ENCODE data around the gene TCL1B. TPM values are rescaled to one million over a fixed set of nuclear protein-coding genes. Genes with fewer than 3 reads are reported as not detected.

Gene TCL1B
- total RNA-seq, 1 donor from 2014 or later: not detected

DNA sequence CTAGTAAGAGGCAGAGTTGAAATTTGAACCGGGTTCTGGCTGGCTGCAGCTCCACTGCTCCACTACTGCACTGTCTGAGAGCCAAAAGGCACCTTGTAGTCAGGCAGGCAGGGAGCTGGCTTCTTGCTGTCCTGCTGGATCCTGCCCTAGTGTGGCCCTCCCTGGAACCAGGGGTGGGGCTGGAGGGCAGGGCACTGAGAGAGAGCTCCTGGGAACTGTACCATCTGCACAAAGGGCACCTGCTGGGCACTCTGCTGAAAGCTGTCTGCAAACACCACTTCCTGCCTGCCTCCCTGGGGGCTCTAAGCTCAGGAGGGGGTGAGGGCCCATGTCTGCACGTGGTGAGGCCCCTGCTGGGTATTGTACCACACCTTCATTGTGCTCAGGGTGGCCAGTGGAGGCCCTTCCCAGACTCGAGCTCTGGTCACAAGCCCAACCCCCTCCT, 19.0 kb upstream of the TCL1B start:
- DNase-seq (ENCODE audit: extremely low spot score, unreplicated experiment): no peak
- no peak overlapping the region for H3K27ac Mint-ChIP-seq

DNA sequence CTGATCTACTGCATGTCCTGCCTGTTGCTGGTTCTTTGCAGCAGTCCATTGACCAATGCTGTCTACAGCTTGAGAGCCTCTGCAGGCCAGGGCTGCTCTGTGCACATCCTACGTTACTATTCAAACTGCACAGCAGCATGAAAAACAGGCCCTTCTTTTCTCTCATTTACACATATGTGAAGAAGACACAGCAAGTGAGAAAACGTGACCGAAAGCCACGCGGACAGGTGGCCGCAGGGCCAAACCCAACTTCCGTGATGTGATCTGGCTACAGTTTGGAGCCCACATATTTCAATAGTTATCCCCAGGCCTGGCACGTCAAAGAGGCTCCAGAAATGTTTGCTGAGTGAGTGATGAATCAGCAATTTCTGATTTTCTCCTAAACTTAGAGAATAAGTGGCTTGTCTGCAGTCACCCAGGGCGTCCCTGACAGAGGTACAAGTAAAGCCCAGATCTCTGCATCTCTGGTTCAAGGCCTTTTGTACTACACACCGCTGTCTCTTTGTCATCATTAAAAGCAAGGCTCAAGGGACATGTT, 17.9 kb upstream of the TCL1B start:
- Mint-ChIP-seq H3K4me1 (ENCODE audit: unreplicated experiment) (peaks cover 17% of the 10 kb centered on the region), H3K9me3 (no peaks in the 10 kb centered on the region), H3K27ac (no peak overlapping the region), H3K27me3 (peaks cover 29% of the 10 kb centered on the region), H3K4me3 (no peak overlapping the region), H3K36me3 (no peaks in the 10 kb centered on the region)
- no peak for TF ChIP-seq CTCF (conservative IDR thresholded peaks at IDR 0.05)
- no peak for DNase-seq (ENCODE audit: extremely low spot score, unreplicated experiment)

More for the DNA sequence above, 19.0 kb upstream of the TCL1B start:
- TF ChIP-seq CTCF (conservative IDR thresholded peaks at IDR 0.05): no peak
- Mint-ChIP-seq H3K36me3 (no peaks in the 10 kb centered on the region), H3K4me3 (no peak overlapping the region), H3K4me1 (ENCODE audit: unreplicated experiment) (peaks cover 22% of the 10 kb centered on the region), H3K9me3 (no peaks in the 10 kb centered on the region), H3K27me3 (peaks cover 24% of the 10 kb centered on the region)

- H3K27me3 Mint-ChIP-seq: peaks cover 23% of the 10 kb centered on the region
- no peaks in the 10 kb centered on the region for H3K36me3 Mint-ChIP-seq
- peaks cover 5% of the 10 kb centered on the region for H3K4me1 Mint-ChIP-seq (ENCODE audit: unreplicated experiment)
- TF ChIP-seq CTCF (conservative IDR thresholded peaks at IDR 0.05): no peak
- no peak overlapping the region for H3K27ac Mint-ChIP-seq
- H3K4me3 Mint-ChIP-seq: no peak overlapping the region
- no peak for DNase-seq (ENCODE audit: extremely low spot score, unreplicated experiment)
- H3K9me3 Mint-ChIP-seq: peaks cover 11% of the 10 kb centered on the region
These were observed 11.6 kb upstream of the TCL1B start for GRCh38 chr14:95674613-95675012.

DNA sequence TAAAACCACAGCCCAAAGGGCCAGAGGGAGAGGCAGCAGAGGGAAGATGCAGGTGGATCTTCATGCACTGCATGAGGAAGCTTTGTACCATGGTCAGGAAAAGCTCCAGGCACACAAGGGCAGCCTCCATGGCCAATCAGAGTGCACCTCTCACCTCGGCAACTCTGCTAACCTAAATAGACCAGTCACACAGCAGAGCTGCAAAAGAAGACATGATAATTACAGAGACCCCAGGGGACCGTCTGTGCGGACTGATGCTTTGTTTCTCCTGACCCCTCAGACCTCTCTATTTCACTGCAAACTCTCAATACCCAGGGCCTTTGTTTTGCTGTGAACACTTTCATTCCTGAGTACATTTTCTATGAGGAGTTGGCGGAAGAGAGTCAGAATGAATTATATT, 10.7 kb upstream of the TCL1B start:
- no peak overlapping the region for H3K4me3 Mint-ChIP-seq
- peaks cover 5% of the 10 kb centered on the region for H3K4me1 Mint-ChIP-seq (ENCODE audit: unreplicated experiment)
- no peak overlapping the region for H3K27ac Mint-ChIP-seq
- no peak for DNase-seq (ENCODE audit: extremely low spot score, unreplicated experiment)
- H3K36me3 Mint-ChIP-seq: no peaks in the 10 kb centered on the region
- peaks cover 15% of the 10 kb centered on the region for H3K27me3 Mint-ChIP-seq
- peaks cover 11% of the 10 kb centered on the region for H3K9me3 Mint-ChIP-seq
- no peak for TF ChIP-seq CTCF (conservative IDR thresholded peaks at IDR 0.05)

DNA sequence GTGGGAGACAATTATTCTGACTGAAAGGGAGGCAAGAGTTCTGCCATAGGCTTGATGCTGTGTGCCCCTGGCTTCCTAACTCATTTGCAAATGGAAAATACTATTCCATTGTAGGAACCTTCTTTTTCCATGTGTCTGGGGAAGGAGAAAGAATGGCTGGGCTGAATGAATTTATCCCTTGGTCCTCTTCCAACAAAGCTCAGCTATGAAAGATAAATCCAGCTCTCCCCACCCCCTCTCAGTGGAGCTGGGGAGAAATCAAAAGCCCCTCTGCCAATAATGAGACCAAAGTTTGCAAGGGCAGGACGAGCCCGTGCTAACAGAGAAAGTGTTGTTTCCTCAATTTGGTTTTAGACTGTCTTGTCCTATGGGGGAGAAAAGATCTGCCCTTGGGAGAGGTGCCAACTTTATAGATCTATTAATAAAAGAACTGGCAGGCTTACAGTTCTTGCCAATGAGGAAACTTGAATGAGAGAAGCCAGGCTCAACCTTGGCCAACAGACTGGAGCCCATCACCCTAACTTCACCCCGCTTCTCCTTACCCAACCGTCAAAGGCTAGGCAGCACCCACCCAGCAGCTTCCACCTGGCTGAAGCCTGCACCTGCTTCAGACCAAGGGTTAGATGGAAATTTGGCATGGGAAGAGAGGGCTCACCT, 8.9 kb upstream of the TCL1B start:
- TF ChIP-seq CTCF (conservative IDR thresholded peaks at IDR 0.05): no peak
- H3K4me3 Mint-ChIP-seq: no peak overlapping the region
- H3K36me3 Mint-ChIP-seq: no peaks in the 10 kb centered on the region
- H3K9me3 Mint-ChIP-seq: peaks cover 11% of the 10 kb centered on the region
- no peak overlapping the region for H3K27ac Mint-ChIP-seq
- DNase-seq (ENCODE audit: extremely low spot score, unreplicated experiment): no peak
- H3K4me1 Mint-ChIP-seq (ENCODE audit: unreplicated experiment): peaks cover 5% of the 10 kb centered on the region
- peaks cover 6% of the 10 kb centered on the region for H3K27me3 Mint-ChIP-seq

Data from type B pancreatic cell (in vitro differentiated cells).